GM12878 (cell line): ENCODE results near the gene BGLAP. TPM values are rescaled to one million over a fixed set of nuclear protein-coding genes. Genes with fewer than 3 reads are reported as not detected.

Experiments
- ATAC-seq: fragments of 200-7000 bp; cut with Tn5 transposase; 3 replicates; pipeline ENCODE4 v1.9.1; 2020; ENCODE audit warnings: mild to moderate bottlenecking, moderate library complexity
- BruUV-seq: library from RNA; stranded (reverse); fragments of 400-500 nt; replicated peaks from 2 replicates; lab custom pipeline; 2021; lab: Mats Ljungman, UMichigan
- CTCF ChIA-PET: fragments of 300-600 bp; sonication (Branson Sonifier 250); formaldehyde crosslinking; extraction: SDS; loops from one replicate; lab custom pipeline; 2021; ENCODE audit warnings: inconsistent platforms; lab: Yijun Ruan, JAX
- POLR2A ChIA-PET: fragments of 350-600 bp; formaldehyde crosslinking; extraction: SDS; loops from one replicate; lab custom pipeline; 2021; ENCODE audit warnings: inconsistent platforms; lab: Charles Lee
- RAD21 ChIA-PET: fragments of 300-600 bp; sonication (Branson Sonifier 250); formaldehyde crosslinking; loops from one replicate; lab custom pipeline; 2023; ENCODE audit warnings: antibody characterized with exemption; ENCODE audit not compliant: unreplicated experiment; lab: Charles Lee
- SMC1A ChIA-PET: fragments of 300-600 bp; sonication (Branson Sonifier 250); formaldehyde crosslinking; loops from one replicate; lab custom pipeline; 2023; ENCODE audit not compliant: unreplicated experiment, uncharacterized antibody; lab: Charles Lee
- DNase-seq: peaks from one replicate; pipeline ENCODE4 v3.0.0-alpha.2; 2011; ENCODE audit warnings: low read depth, low spot score
- FAIRE-seq: peaks from 3 replicates; lab custom pipeline; 2011; peaks lifted over from hg19 to GRCh38; lab: Jason Lieb, UNC
- H2AFZ ChIP-seq: 2 replicates; pipeline ENCODE4 v1.6.0; 2011; ENCODE audit warnings: low read depth, low read length, control low read depth; ENCODE audit not compliant: control insufficient read depth
- H3K27ac ChIP-seq: 2 replicates; pipeline ENCODE4 v1.5.1; 2011; ENCODE audit warnings: control low read depth; ENCODE audit not compliant: control insufficient read depth, insufficient read depth
- H3K27me3 ChIP-seq, 2 experiments: replicated peaks in 1 of 2; 2 replicates each; pipeline versions ENCODE4 v1.6.0 to v1.6.1; 2011; ENCODE audit warnings: low read length in 1 of 2; ENCODE audit not compliant: control insufficient read depth in 2 of 2, insufficient read depth in 2 of 2
- H3K36me3 ChIP-seq, 2 experiments: 2 replicates each; pipeline ENCODE4 v1.5.1; 2011; ENCODE audit warnings: low read length in 1 of 2; ENCODE audit not compliant: control insufficient read depth in 2 of 2, insufficient read depth in 2 of 2
- H3K4me1 ChIP-seq: 2 replicates; pipeline ENCODE4 v1.6.1; 2011; ENCODE audit warnings: mild to moderate bottlenecking, low read length, moderate library complexity, mixed read lengths; ENCODE audit not compliant: control insufficient read depth, insufficient read depth
- H3K4me2 ChIP-seq: 2 replicates; pipeline ENCODE4 v1.6.0; 2011; ENCODE audit warnings: control low read depth; ENCODE audit not compliant: control insufficient read depth, insufficient read depth
- H3K4me3 ChIP-seq: fragments of 200-600 bp; sonication (generic); 2 replicates; pipeline ENCODE4 v1.5.1; 2016
- H3K79me2 ChIP-seq: 2 replicates; pipeline ENCODE4 v1.6.0; 2011; ENCODE audit warnings: low read length; ENCODE audit not compliant: control insufficient read depth, insufficient read depth
- H3K9ac ChIP-seq: 2 replicates; pipeline ENCODE4 v1.8.0; 2011; ENCODE audit warnings: low read length, control low read depth, mixed read lengths; ENCODE audit not compliant: control insufficient read depth, insufficient read depth
- H3K9me3 ChIP-seq: replicated peaks from 3 replicates; pipeline ENCODE4 v1.5.1; 2011; ENCODE audit warnings: mild to moderate bottlenecking, low read length; ENCODE audit not compliant: control insufficient read depth, insufficient read depth
- H4K20me1 ChIP-seq: 2 replicates; pipeline ENCODE4 v1.6.0; 2011; ENCODE audit not compliant: control insufficient read depth, insufficient read depth
- BMI1 ChIP-seq: fragments of 450-650 bp; IDR thresholded peaks from 2 replicates; pipeline ENCODE4 v1.6.1; 2016; ENCODE audit warnings: mild to moderate bottlenecking, moderate library complexity, borderline replicate concordance
- CREM ChIP-seq: IDR thresholded peaks from 2 replicates; pipeline ENCODE4 v1.6.1; 2014; ENCODE audit warnings: antibody characterized with exemption, low read depth
- NR2F1 ChIP-seq: fragments of 450-650 bp; conservative IDR thresholded peaks from 2 replicates; pipeline ENCODE4 v1.6.1; 2017; ENCODE audit warnings: mild to moderate bottlenecking
- RAD51 ChIP-seq: fragments of 450-650 bp; IDR thresholded peaks from 2 replicates; pipeline ENCODE4 v1.6.1; 2016; ENCODE audit warnings: moderate library complexity, mild to moderate bottlenecking, inconsistent platforms
- RELA ChIP-seq: fragments of 450-650 bp; IDR thresholded peaks from 2 replicates; pipeline ENCODE4 v1.8.0; 2014; ENCODE audit warnings: borderline replicate concordance; ENCODE audit not compliant: partially characterized antibody
- REST ChIP-seq: IDR thresholded peaks from 2 replicates; pipeline ENCODE4 v1.6.1; 2012; ENCODE audit warnings: mild to moderate bottlenecking, low read depth, low read length
- ZBTB4 ChIP-seq: fragments of 450-650 bp; formaldehyde crosslinking; IDR thresholded peaks from 2 replicates; pipeline ENCODE4 v1.4.0; 2022; ENCODE audit warnings: mild to moderate bottlenecking, moderate library complexity
- WGBS: methylation state at CpG from one replicate; pipeline ENCODE4 v1.1.6; 2016; ENCODE audit warnings: low lambda C conversion rate; ENCODE audit not compliant: insufficient replicate concordance, insufficient coverage; ENCODE audit errors: missing lambda C conversion rate; 5-methylcytosine and 5-hydroxymethylcytosine counted together
- in situ Hi-C: fragments of 300-500 bp; cut with MboI; formaldehyde crosslinking; loops from 9 replicates; pipeline ENCODE4 v1.14.3; 2018; ENCODE audit warnings: mixed read lengths
- intact Hi-C: fragments of 100-400 bp; cut with micrococcal nuclease; formaldehyde crosslinking; loops from one replicate; pipeline ENCODE4 v1.14.2; 2022; ENCODE audit not compliant: unreplicated experiment
- polyA plus RNA-seq, 11 experiments: library from polyadenylated mRNA; depleted of rRNA in 4 of 11; unstranded in 6 of 11; stranded (reverse) in 5 of 11; fragments of >200 nt; fragmentation: Nextera tagmentation in 4 of 11; fragmentation: Illumina TruSeq in 1 of 11; extraction: Ambion mirVana in 4 of 11; extraction: Trizol in 1 of 11; gene quantifications; 1 replicate in 1 of 11; 2 replicates in 10 of 11; pipeline versions ENCODE4 v1.2.1 to v1.2.3, GENCODE V29; 2011 to 2016; ENCODE audit warnings: inconsistent platforms in 2 of 11, missing spikeins in 2 of 11, low read depth in 1 of 11
- total RNA-seq, 4 experiments: library from RNA; depleted of rRNA in 3 of 4; stranded (reverse); fragments of >200 nt in 3 of 4; fragmentation: Illumina TruSeq in 1 of 4; extraction: Trizol in 1 of 4; gene quantifications; 2 replicates each; pipeline versions ENCODE4 v1.2.1 to v1.2.3, GENCODE V29; 2013 to 2021

The BGLAP gene
- total and polyA plus RNA-seq, 10 of the 15 experiments (the other 5 are each of a cell fraction or from before 2014, with no cell fraction given): 0.20 to 1.8 (median 0.40) TPM; not detected in 3

- WGBS: 5% methylated on average over 11 of the region's 11 CpGs
- no peaks in the 10 kb centered on the region for H4K20me1 ChIP-seq
- no peak; the same call in 1 of the 3 replicates for ATAC-seq
- no peak for DNase-seq
- H3K27me3 ChIP-seq: no peaks in the 10 kb centered on the region
- H3K4me2 ChIP-seq: peak overlapping the region; percentile 90
- FAIRE-seq: no peak
- ChIA-PET RAD21 (interaction anchor here (0.8 to 6.0 kb wide), 12 partner anchors 10 to 244 kb away, joined by 3 to 65 read pairs (median 4); partner anchors contain the start of genes SLC25A44 and TMEM79), SMC1A (interaction anchor here (0.5 to 4.7 kb wide), 14 partner anchors 10 to 87 kb away, joined by 3 to 50 read pairs (median 6); partner anchors contain the start of genes SEMA4A and SLC25A44), CTCF (interaction anchor here (1.0 to 3.3 kb wide), 8 partner anchors 10 to 117 kb away, joined by 3 to 45 read pairs (median 6); partner anchors contain the start of gene SLC25A44), POLR2A (interaction anchor here (1.0 to 8.2 kb wide), 8 partner anchors 11 to 124 kb away, joined by 3 to 139 read pairs (median 14); partner anchors contain the start of genes CCT3, SEMA4A, SLC25A44 and SMG5)
- peaks cover 23% of the 10 kb centered on the region for H3K79me2 ChIP-seq
- H3K9ac ChIP-seq: peak overlapping the region; percentile 99
- BruUV-seq: no TSS peak
- peak overlapping the region; percentile 99 for H3K27ac ChIP-seq
- no peak for TF ChIP-seq RELA
- no peak for TF ChIP-seq RAD51
- TF ChIP-seq NR2F1: no peak
- in situ Hi-C loops: no loop called here
- H3K4me3 ChIP-seq: peak overlapping the region; percentile 96
- H3K36me3 ChIP-seq: peaks cover 9 to 10% of the 10 kb centered on the region in 2 experiments
- no peaks in the 10 kb centered on the region for H3K9me3 ChIP-seq
- H2AFZ ChIP-seq: peak overlapping the region; percentile 100; the same call in 1 of the 2 replicates
- intact Hi-C loops: no loop called here
- H3K4me1 ChIP-seq: peaks cover 14% of the 10 kb centered on the region
These were observed 28.4 kb upstream of the BGLAP start for GRCh38 chr1:156213644-156213966.

GRCh38 chr1:156214024-156214748 lies 27.8 kb upstream of the BGLAP start:
- no TSS peak for BruUV-seq
- RAD21 ChIA-PET: interaction anchor here (0.5 to 6.0 kb wide), 4 partner anchors 11 to 51 kb away, joined by 3 to 65 read pairs (median 8); partner anchors contain the start of gene SLC25A44
- Histone ChIP-seq H3K27me3 (no peaks in the 10 kb centered on the region), H3K4me2 (peak overlapping the region; percentile 90), H3K9ac (peak overlapping the region; percentile 99; the same call in 1 of the 2 replicates), H2AFZ (no peak overlapping the region), H3K4me3 (peak overlapping the region; percentile 96; the same call in 1 of the 2 replicates), H3K4me1 (peaks cover 15% of the 10 kb centered on the region), H3K36me3 (peaks cover 3 to 10% of the 10 kb centered on the region in 2 experiments; a peak in 3 of 4 replicates), H3K79me2 (peaks cover 25% of the 10 kb centered on the region), H3K27ac (peak overlapping the region; percentile 99), H3K9me3 (no peaks in the 10 kb centered on the region), H4K20me1 (no peaks in the 10 kb centered on the region)
- DNase-seq (no peak), ATAC-seq (no peak), FAIRE-seq (no peak)
- WGBS: 58% methylated on average over 16 of the region's 16 CpGs
- intact Hi-C loops (no loop called here), in situ Hi-C loops (no loop called here)
- POLR2A ChIA-PET: interaction anchor here (1.9 to 8.2 kb wide), 6 partner anchors 11 to 68 kb away, joined by 12 to 139 read pairs (median 18); partner anchors contain the start of genes SEMA4A, SLC25A44 and SMG5
- SMC1A ChIA-PET: interaction anchor here (1.2 to 4.7 kb wide), 10 partner anchors 10 to 88 kb away, joined by 3 to 50 read pairs (median 6); partner anchors contain the start of gene SMG5
- CTCF ChIA-PET: interaction anchor here (1.6 to 3.3 kb wide), 5 partner anchors 10 to 118 kb away, joined by 6 to 45 read pairs (median 21); no protein-coding TSS in a partner anchor
- TF ChIP-seq REST: no peak
- no peak for TF ChIP-seq BMI1
- TF ChIP-seq ZBTB4 (CRISPR knock-in tag): no peak
- no peak for TF ChIP-seq CREM
